HG03571 (cell line): ENCODE measurements around the gene SLFN14.
"Not testable (repeated sequence)": the region's sequence is repeated elsewhere in the genome, so short reads cannot be mapped to it uniquely, and the experiment has no call there.

Experiments used
- ATAC-seq: cut with Tn5 transposase; IDR thresholded peaks from one replicate; pipeline ENCODE4 v1.9.1; 2021; ENCODE audit not compliant: unreplicated experiment

Gene SLFN14

GRCh38 chr17:35559495-35560210, 966 bp downstream of the SLFN14 start:
- no peak for ATAC-seq

DNA sequence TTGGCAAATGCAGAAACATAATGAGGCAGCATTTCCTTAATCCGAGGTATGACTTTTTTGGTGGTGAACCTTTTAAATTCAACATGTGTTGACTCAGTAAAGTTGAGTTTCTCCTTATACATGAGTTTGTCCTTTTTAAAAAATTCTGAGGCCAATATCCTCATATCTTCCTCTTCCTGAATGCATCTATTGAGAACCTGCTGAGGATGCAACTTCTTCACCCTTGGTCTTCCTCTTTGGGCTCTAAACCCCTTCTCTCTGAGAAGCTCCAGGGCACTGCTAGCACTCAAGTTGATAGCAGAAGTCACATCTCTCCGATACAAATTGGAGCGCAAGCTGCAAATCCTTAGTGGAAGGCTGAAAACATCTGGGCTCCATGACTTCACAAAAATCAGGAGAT, 3.3 kb downstream of the SLFN14 start:
- no peak for ATAC-seq

DNA sequence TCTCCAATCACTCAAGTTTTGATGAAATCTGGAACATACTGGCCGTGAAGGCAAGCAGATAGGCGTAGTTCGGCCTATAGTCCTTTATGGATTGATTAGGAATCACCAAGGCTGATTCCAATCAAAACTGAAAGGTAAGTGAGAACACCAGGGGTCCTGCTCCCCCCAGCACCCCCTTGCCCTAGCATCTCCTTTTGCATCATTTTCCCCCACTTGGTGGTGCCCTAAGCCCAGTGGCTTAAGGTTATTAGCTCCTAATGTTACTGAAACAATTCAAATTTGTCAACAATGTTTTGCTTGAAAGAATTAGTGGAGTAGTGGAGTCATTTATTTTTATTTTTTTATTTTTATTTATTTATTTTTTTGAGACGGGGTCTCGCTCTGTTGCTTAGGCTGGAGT, 4.9 kb downstream of the SLFN14 start:
- no peak for ATAC-seq

DNA sequence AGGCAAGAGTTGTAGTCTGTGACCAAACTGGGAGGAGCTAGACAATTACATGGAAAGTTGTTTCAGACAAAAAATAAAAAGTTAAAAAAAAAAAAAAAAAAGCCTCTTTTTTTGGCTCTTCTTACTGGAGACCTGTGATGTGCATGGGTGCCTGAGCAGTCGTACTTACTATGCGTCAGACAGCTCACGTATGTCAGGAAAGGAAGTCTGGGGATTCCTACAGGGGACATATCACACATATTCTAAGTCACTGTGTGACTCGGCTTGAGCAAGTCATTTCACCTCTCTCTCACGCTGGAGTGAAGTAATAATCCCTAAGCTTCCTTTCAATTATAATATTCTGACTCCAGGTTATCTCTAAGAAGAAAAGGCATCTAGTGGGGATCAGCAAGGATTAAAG, 6.0 kb downstream of the SLFN14 start:
- ATAC-seq: no peak

- no peak for ATAC-seq
These were observed 7.3 kb downstream of the SLFN14 start for GRCh38 chr17:35553310-35553709.

DNA sequence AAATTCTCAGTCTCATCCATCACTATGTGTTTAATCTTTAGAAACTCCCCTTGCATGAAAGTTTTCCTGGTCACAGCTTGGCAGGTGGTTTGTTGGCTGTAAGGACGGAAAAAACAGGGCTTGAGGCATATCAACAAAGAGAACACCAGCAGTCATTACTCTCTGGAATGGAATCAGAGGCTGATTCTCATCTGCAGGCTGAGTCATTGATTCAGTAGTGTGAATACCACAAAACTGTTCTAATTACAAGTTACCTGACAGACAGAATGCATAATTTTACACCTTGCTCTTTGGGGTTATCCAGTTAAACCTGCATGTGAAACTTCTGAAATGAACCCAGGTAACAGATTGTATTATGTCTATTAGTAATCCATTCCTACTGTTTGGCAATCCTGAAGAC, 11.6 kb downstream of the SLFN14 start:
- ATAC-seq: no peak

GRCh38 chr17:35548208-35548810, 12.3 kb downstream of the SLFN14 start:
- no peak for ATAC-seq

DNA sequence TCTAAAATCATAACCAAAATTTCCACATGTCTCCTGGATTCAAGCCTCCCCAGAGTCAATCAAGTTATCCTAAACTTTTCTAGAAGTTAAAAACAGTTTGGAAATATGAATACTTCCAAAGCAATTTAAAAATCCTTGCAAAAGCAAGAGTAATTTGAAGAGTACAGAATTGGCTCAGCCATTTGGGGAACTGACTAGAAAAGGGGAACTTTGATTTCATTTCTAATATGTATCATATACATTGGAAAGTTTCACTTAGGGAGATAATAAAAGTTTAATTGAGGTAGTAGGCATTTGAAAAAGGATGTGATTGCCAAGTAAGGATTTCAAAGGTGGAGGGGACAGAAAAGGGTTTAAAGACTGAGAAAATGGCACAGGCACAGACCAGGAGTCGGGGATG, 14.1 kb downstream of the SLFN14 start:
- ATAC-seq: no peak

DNA sequence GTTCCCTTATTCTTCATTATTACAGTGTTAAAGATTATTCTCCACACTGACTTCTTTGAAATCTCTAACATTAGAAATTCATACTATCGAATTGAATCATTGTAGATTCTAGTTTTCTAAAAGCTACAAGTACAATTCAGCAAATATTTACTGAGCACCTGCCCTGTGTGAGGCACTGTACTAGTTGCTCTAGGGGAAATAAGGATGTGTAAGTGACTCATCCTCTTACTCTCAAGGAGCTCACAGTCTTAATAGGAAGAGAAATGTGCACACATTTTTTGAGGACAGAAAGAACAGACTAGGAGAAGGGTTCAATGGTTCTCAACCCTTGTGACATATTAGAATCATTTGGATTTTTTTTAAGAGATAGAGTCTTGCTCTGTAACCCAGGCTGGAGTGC, 15.5 kb downstream of the SLFN14 start:
- ATAC-seq: no peak

DNA sequence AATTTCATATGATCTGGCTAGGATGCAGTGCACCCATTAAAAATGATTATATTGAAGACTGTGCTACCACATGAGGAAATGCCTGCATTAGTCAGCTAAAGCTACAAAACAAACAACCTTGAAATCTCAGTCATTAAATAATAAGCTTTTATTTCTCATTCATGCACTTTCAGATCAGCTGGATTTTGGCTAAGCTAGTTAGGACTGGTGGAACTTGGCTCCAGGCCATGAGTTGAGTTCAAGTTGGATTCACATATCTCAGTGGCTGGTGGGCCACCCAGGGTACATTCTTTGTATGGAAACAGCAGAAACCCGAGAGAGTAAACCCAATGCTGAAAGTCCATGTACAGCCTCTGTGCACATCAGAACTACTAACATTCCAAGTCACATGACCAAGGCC, 16.8 kb downstream of the SLFN14 start:
- no peak for ATAC-seq

DNA sequence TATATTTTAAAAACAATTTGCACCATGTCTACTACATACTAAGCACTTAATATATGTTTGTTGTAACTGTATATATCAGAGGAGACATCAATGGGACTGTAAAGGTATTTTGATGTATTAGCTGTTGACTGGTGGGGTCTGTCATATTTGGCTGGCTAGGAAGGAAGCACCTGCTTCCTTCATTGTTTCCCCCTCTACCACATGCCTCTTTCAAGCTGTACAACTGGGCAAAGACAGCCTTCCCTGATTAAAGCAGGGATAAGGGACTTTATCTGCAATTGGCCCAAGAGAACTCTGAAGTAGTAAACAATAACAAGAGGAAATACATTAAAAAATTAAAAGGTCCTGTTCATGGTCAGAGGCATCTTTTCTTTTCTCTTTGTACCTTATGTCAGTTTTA, 17.6 kb downstream of the SLFN14 start:
- ATAC-seq: no peak

GRCh38 chr17:35541434-35541833, 19.2 kb downstream of the SLFN14 start:
- ATAC-seq: no peak

- ATAC-seq: no peak
These were observed 19.8 kb downstream of the SLFN14 start for GRCh38 chr17:35540589-35541404.

GRCh38 chr17:35539659-35540026, 21.0 kb downstream of the SLFN14 start:
- no peak for ATAC-seq

- ATAC-seq: no peak
These were observed 22.9 kb downstream of the SLFN14 start, which contains the start of gene SLFN12L for GRCh38 chr17:35537601-35538141. TSS of gene SLFN12L (minus strand) at chr17:35537678. CDS start at chr17:35522364, 15,314 bp downstream.

DNA sequence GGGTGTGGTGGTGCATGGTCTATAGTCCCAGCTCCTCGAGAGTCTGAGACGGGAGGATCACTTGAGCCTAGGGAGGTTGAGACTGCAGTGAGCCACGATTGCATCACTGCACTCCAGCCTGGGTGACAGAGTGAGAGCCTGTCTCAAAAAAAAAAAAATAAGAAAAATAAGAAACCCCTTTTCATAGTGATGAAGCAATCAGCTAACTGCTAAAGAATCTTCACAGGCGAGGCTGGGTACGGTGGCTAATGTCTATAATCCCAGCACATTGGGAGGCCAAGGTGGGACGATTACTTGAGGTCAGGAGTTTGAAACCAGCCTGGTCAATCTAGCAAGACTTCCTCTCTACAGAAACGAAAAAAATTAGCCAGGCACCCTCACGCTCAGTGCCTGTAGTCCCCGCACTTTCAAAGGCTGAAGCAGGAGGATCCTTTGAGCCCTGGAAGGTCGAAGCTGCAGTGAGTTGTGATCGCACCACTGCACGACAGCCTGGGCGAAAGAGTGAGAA, 23.9 kb downstream of the SLFN14 start:
- no peak for ATAC-seq

- ATAC-seq: not testable (repeated sequence)
These were observed 25.2 kb downstream of the SLFN14 start for GRCh38 chr17:35535406-35535805.

GRCh38 chr17:35534576-35535093, 26.0 kb downstream of the SLFN14 start:
- ATAC-seq: no peak

DNA sequence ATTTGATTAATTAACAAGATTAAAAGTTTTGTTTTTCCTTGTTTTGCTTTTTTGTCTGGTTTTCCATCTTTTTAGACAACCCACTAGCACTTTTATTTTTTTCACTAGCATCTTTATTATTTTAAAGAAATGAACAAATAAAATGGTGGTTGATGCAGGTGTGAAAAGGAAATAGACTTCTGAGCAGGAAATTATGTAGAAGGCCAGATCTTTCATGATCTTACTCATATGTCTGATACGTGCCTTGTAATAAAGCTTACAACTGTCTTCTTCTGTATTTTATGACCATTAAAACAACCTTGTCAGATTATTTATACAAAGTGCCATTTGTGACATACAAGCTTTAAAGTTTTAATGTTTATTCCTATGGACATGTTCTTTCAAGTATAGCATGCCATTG, 29.5 kb downstream of the SLFN14 start:
- no peak for ATAC-seq

DNA sequence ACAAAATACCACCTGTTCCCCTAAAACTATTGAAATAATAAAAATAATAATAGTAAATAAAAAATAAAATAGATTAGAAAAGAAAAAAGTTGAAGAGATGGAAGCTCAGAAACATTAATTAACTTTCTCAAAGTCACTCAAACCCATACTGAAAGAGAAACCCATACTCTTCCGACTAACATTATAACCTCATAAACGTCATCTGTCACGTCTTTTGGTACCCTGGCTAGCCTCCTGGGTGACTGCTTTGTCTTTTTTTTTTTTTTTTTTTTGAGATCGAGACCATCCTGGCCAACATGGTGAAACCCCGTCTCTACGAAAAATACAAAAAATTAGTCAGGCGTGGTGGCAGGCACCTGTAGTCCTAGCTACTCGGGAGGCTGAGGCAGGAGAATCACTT, 30.8 kb downstream of the SLFN14 start:
- no peak for ATAC-seq

GRCh38 chr17:35529326-35529725, 31.3 kb downstream of the SLFN14 start:
- ATAC-seq: not testable (repeated sequence)
